K562 (cell line): ENCODE measurements around the gene NFKBIA. TPM values are rescaled to one million over a fixed set of nuclear protein-coding genes. Genes with fewer than 3 reads are reported as not detected.

Experiments used
- ARID1B ChIP-seq: fragments of 450-650 bp; IDR thresholded peaks from 2 replicates; pipeline ENCODE4 v1.6.1; 2016; ENCODE audit warnings: antibody characterized with exemption, mild to moderate bottlenecking, inconsistent platforms
- ARID2 ChIP-seq: fragments of 450-650 bp; IDR thresholded peaks from 2 replicates; pipeline ENCODE4 v1.6.1; 2017; ENCODE audit warnings: antibody characterized with exemption, mild to moderate bottlenecking
- CXXC5 ChIP-seq: fragments of 250-450 bp; sonication (Bioruptor Pico); IDR thresholded peaks from 2 replicates; pipeline ENCODE4 v1.8.0; 2022; ENCODE audit warnings: inconsistent platforms, mild to moderate bottlenecking, moderate library complexity
- FOSL1 ChIP-seq: fragments of 200-800 bp; sonication (Bioruptor generic); conservative IDR thresholded peaks from 2 replicates; pipeline ENCODE4 v1.6.1; 2016; ENCODE audit warnings: missing genetic modification characterization, missing compliant biosample characterization
- GTF2E2 ChIP-seq: fragments of 200-800 bp; sonication (Bioruptor generic); IDR thresholded peaks from 2 replicates; pipeline ENCODE4 v1.6.1; 2016; ENCODE audit warnings: missing genetic modification characterization, missing compliant biosample characterization
- MCM7 ChIP-seq, 2 experiments: fragments of 450-650 bp; IDR thresholded peaks; 2 replicates each; pipeline ENCODE4 v1.6.1; 2016 to 2018
- MYBL2 ChIP-seq, 2 experiments: fragments of 450-650 bp in 1 of 2; sonication (generic) in 1 of 2; formaldehyde crosslinking in 1 of 2; IDR thresholded peaks; 2 replicates each; pipeline versions ENCODE4 v1.6.1 to v1.8.1; 2017 to 2022; ENCODE audit warnings: borderline replicate concordance in 1 of 2, inconsistent platforms in 1 of 2, low read depth in 1 of 2, mild to moderate bottlenecking in 1 of 2, missing genetic modification reagents in 1 of 2, moderate library complexity in 1 of 2
- PTRF ChIP-seq: fragments of 450-650 bp; IDR thresholded peaks from 2 replicates; pipeline ENCODE4 v1.6.1; 2016; ENCODE audit warnings: mild to moderate bottlenecking, missing genetic modification characterization, missing compliant biosample characterization
- RBM25 ChIP-seq: fragments of 200-400 bp; formaldehyde crosslinking; IDR thresholded peaks from 2 replicates; pipeline ENCODE4 v1.6.1; 2018; ENCODE audit warnings: low read length, low read depth, moderate library complexity; ENCODE audit not compliant: severe bottlenecking
- RBM39 ChIP-seq: fragments of 200-400 bp; formaldehyde crosslinking; optimal IDR thresholded peaks from 2 replicates; pipeline ENCODE3; 2018; ENCODE audit warnings: low read depth, low read length
- RHOXF2B ChIP-seq: fragments of 250-450 bp; sonication (Bioruptor Pico); conservative IDR thresholded peaks from 2 replicates; pipeline ENCODE4 v1.5.1; 2021
- SIX5 ChIP-seq, 2 experiments: IDR thresholded peaks; 2 replicates each; pipeline ENCODE4 v1.6.1; 2011; ENCODE audit warnings: low read length in 2 of 2, borderline replicate concordance in 1 of 2, low read depth in 1 of 2, mild to moderate bottlenecking in 1 of 2, moderate library complexity in 1 of 2; ENCODE audit not compliant: insufficient read depth in 1 of 2
- SMARCA4 ChIP-seq: fragments of 450-650 bp; IDR thresholded peaks from 2 replicates; pipeline ENCODE4 v1.6.1; 2016
- XRCC5 ChIP-seq: fragments of 200-400 bp; formaldehyde crosslinking; IDR thresholded peaks from 2 replicates; pipeline ENCODE4 v1.6.1; 2017; ENCODE audit warnings: low read depth, mild to moderate bottlenecking, low read length
- ZNF174 ChIP-seq: fragments of 250-450 bp; sonication (Bioruptor Pico); IDR thresholded peaks from 2 replicates; pipeline ENCODE4 v1.4.0; 2020; ENCODE audit warnings: mild to moderate bottlenecking
- ZNF184 ChIP-seq: sonication (generic); formaldehyde crosslinking; IDR thresholded peaks from 2 replicates; pipeline ENCODE4 v1.5.0; 2020; ENCODE audit warnings: missing genetic modification reagents
- ZNF274 ChIP-seq: IDR thresholded peaks from 2 replicates; pipeline ENCODE4 v1.6.1; 2011; ENCODE audit warnings: low read depth, mild to moderate bottlenecking, low read length, moderate library complexity, borderline replicate concordance
- ZNF584 ChIP-seq: fragments of 200-800 bp; sonication (Bioruptor generic); IDR thresholded peaks from 2 replicates; pipeline ENCODE4 v1.6.1; 2016; ENCODE audit warnings: low read depth, mild to moderate bottlenecking, missing genetic modification characterization, missing compliant biosample characterization
- ZNF707 ChIP-seq: fragments of 250-450 bp; sonication (Bioruptor Pico); conservative IDR thresholded peaks from 2 replicates; pipeline ENCODE4 v1.8.0; 2022; ENCODE audit warnings: inconsistent platforms, mild to moderate bottlenecking, moderate library complexity
- ZZZ3 ChIP-seq: fragments of 450-650 bp; IDR thresholded peaks from 2 replicates; pipeline ENCODE4 v1.6.1; 2016; ENCODE audit warnings: antibody characterized with exemption, mild to moderate bottlenecking, moderate library complexity
- polyA plus RNA-seq, 8 experiments: library from polyadenylated mRNA; depleted of rRNA in 4 of 8; stranded (reverse) in 5 of 8; unstranded in 3 of 8; fragments of >200 nt; fragmentation: Nextera tagmentation in 2 of 8; fragmentation: Illumina TruSeq in 1 of 8; extraction: Ambion mirVana in 2 of 8; extraction: Trizol in 1 of 8; gene quantifications; 2 replicates each; pipeline versions ENCODE4 v1.2.1 to v1.2.3, GENCODE V29; 2011 to 2014; ENCODE audit warnings: inconsistent platforms in 1 of 8, missing spikeins in 1 of 8
- total RNA-seq, 7 experiments: library from RNA; depleted of rRNA in 6 of 7; stranded (reverse); fragments of >200 nt in 6 of 7; fragmentation: Illumina TruSeq in 2 of 7; extraction: Trizol in 2 of 7; gene quantifications; 2 replicates each; pipeline versions ENCODE4 v1.2.1 to v1.2.3, GENCODE V29; 2011 to 2021; ENCODE audit warnings: low replicate concordance in 1 of 7
- TF ChIP-seq, protein P1 (sequence below): fragments of 250-450 bp; sonication (Bioruptor Pico); IDR thresholded peaks from 2 replicates; pipeline ENCODE4 v1.5.0; 2021
- TF ChIP-seq, protein P2 (sequence below): sonication (generic); formaldehyde crosslinking; IDR thresholded peaks from 2 replicates; pipeline ENCODE4 v1.8.0; 2022; ENCODE audit warnings: mild to moderate bottlenecking, missing genetic modification reagents
- TF ChIP-seq, protein P3 (sequence below): fragments of 450-650 bp; formaldehyde crosslinking; IDR thresholded peaks from 2 replicates; pipeline ENCODE4 v1.4.0; 2020; ENCODE audit warnings: mild to moderate bottlenecking, moderate library complexity

NFKBIA gene
- total and polyA plus RNA-seq, 9 of the 15 experiments (the other 6 are each of a cell fraction or from before 2014, with no cell fraction given) = 6.9 to 31.8 (median 18.2) TPM

DNA sequence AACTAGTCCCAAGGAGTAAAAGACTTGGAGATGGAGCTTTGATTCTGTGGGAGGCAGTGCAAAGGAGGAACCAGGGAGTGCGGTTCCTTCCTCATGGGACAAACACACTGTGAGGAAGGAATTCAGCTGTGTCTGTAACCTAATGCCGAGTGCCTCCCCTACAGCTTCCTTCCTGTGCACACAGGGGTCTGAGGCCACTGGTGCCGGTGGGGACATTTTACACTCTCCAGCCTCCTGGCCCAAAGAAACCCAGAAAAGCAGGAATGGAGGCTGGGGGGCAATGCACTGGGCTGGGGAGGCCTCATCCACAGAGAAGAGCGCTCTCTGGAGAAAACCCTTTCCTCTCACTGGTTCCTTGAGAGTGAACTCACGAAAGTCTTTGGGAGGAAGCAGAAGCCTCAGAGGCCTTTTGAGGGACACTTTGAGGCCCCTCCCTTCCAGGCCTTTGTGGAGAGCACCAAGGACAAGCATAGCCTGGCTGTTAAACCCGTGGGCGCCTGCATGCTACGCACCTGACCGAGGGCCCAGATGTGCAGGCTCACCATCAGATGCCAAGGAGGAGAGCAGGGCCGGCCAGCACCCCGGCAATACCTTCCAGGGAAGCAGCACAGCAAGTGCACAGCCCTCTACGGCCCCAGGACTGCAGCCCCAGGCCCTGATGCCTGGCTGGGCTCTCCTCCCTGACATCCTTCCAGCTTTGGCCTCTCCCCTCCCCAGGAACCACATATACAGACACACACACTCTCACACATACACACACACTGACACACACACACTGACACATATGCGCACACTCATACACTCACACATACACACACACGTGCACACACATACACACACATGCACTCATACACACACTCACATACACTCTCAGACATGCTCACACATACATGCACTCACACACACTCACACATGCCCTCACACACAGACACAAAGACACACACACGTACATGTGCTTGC lies 52.0 kb downstream of the NFKBIA start (continued):
- TF ChIP-seq, protein P1, sequence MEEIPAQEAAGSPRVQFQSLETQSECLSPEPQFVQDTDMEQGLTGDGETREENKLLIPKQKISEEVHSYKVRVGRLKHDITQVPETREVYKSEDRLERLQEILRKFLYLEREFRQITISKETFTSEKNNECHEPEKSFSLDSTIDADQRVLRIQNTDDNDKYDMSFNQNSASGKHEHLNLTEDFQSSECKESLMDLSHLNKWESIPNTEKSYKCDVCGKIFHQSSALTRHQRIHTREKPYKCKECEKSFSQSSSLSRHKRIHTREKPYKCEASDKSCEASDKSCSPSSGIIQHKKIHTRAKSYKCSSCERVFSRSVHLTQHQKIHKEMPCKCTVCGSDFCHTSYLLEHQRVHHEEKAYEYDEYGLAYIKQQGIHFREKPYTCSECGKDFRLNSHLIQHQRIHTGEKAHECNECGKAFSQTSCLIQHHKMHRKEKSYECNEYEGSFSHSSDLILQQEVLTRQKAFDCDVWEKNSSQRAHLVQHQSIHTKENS = no peak
- no peak for TF ChIP-seq FOSL1 (tag)
- 0 out of 2 replicates have a peak, but pooled peaks have one; percentile 22 for TF ChIP-seq SMARCA4
- TF ChIP-seq ZNF274 = no peak
- TF ChIP-seq XRCC5 = no peak
- TF ChIP-seq ZNF174 (CRISPR knock-in tag) = no peak
- TF ChIP-seq RBM25 = no peak
- TF ChIP-seq MCM7 (IDR thresholded peaks at IDR 0.05) = no peak
- TF ChIP-seq, protein P2, sequence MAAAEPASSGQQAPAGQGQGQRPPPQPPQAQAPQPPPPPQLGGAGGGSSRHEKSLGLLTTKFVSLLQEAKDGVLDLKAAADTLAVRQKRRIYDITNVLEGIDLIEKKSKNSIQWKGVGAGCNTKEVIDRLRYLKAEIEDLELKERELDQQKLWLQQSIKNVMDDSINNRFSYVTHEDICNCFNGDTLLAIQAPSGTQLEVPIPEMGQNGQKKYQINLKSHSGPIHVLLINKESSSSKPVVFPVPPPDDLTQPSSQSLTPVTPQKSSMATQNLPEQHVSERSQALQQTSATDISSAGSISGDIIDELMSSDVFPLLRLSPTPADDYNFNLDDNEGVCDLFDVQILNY (CRISPR knock-in tag) = no peak
- no peak for TF ChIP-seq ZNF584
- no peak for TF ChIP-seq ZNF184 (CRISPR knock-in tag)
- TF ChIP-seq RHOXF2B = no peak
- no peak for TF ChIP-seq ZNF707 (CRISPR knock-in tag)
- TF ChIP-seq ARID2 = 0 out of 2 replicates have a peak, but pooled peaks have one; percentile 33
- no peak for TF ChIP-seq SIX5 (IDR thresholded peaks at IDR 0.05; ENCODE audit: borderline replicate concordance in 1 of 2, insufficient read depth in 1 of 2, low read depth in 1 of 2, low read length in 2 of 2)
- no peak for TF ChIP-seq PTRF (tag)
- TF ChIP-seq MYBL2 (IDR thresholded peaks at IDR 0.05; ENCODE audit: low read depth) = no peak
- TF ChIP-seq MYBL2 (CRISPR knock-in tag; IDR thresholded peaks at IDR 0.05; ENCODE audit: borderline replicate concordance) = no peak
- TF ChIP-seq ARID1B = no peak; the same call in 1 of the 2 replicates
- no peak for TF ChIP-seq ZZZ3
- TF ChIP-seq, protein P3, sequence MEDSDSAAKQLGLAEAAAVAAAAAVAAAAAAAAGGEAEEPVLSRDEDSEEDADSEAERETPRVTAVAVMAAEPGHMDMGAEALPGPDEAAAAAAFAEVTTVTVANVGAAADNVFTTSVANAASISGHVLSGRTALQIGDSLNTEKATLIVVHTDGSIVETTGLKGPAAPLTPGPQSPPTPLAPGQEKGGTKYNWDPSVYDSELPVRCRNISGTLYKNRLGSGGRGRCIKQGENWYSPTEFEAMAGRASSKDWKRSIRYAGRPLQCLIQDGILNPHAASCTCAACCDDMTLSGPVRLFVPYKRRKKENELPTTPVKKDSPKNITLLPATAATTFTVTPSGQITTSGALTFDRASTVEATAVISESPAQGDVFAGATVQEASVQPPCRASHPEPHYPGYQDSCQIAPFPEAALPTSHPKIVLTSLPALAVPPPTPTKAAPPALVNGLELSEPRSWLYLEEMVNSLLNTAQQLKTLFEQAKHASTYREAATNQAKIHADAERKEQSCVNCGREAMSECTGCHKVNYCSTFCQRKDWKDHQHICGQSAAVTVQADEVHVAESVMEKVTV = no peak
- TF ChIP-seq GTF2E2 (tag) = no peak
- TF ChIP-seq CXXC5 (CRISPR knock-in tag) = no peak
- TF ChIP-seq RBM39 = no peak
